ENCODE data around the gene RREB1. TPM values are rescaled to one million over a fixed set of nuclear protein-coding genes. Genes with fewer than 3 reads are reported as not detected.
A peak's percentile ranks its signal among the peaks of the same experiment; 100 is the strongest.

Gene RREB1
- total RNA-seq, 1 donor from 2014 or later, result 16.6 TPM

DNA sequence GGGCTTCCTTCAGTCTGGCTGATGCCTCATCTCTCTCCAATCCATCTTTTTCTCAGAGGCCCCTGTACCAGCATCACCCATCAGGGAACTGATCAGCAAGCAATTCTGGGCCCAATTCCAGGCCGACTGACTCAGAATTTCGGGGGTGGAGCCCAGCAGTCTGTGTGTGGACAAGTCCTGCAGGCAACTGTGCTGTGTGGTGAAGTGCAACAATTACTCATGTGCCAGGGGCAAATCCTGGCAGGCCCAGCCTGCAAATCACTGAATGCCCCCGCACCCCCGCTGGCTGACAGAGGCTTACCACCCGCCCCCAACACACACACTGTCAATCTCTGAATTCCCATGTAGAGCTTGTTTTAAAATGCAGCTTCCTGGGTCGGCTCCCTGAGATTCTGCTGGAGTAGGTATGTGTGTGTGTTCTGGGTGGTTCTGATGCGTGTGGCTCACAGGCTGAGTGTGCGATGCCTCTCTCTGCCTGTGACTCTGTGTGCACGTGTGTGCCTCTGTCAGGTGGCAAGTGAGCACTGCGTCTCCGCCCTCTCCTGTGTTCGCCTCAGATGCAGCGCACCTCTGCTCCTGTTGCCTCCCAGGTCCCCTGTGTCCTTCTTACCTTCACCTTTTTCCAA is 159.8 kb downstream of the RREB1 start:
- FAIRE-seq (peak; percentile 82), DNase-seq (ENCODE audit: low read depth) (peak; percentile 100)
- H3K27me3 ChIP-seq (ENCODE audit: control insufficient read depth, insufficient read depth, low read length), result no peaks in the 10 kb centered on the region
- H3K4me3 ChIP-seq (ENCODE audit: low read depth, low read length), result no peak overlapping the region
- TF ChIP-seq, protein P1, sequence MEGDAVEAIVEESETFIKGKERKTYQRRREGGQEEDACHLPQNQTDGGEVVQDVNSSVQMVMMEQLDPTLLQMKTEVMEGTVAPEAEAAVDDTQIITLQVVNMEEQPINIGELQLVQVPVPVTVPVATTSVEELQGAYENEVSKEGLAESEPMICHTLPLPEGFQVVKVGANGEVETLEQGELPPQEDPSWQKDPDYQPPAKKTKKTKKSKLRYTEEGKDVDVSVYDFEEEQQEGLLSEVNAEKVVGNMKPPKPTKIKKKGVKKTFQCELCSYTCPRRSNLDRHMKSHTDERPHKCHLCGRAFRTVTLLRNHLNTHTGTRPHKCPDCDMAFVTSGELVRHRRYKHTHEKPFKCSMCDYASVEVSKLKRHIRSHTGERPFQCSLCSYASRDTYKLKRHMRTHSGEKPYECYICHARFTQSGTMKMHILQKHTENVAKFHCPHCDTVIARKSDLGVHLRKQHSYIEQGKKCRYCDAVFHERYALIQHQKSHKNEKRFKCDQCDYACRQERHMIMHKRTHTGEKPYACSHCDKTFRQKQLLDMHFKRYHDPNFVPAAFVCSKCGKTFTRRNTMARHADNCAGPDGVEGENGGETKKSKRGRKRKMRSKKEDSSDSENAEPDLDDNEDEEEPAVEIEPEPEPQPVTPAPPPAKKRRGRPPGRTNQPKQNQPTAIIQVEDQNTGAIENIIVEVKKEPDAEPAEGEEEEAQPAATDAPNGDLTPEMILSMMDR (IDR thresholded peaks at IDR 0.05; ENCODE audit: insufficient read depth, low read length, severe bottlenecking), result no peak
- H3K36me3 ChIP-seq (ENCODE audit: control insufficient read depth, insufficient read depth, low read length), result no peaks in the 10 kb centered on the region

DNA sequence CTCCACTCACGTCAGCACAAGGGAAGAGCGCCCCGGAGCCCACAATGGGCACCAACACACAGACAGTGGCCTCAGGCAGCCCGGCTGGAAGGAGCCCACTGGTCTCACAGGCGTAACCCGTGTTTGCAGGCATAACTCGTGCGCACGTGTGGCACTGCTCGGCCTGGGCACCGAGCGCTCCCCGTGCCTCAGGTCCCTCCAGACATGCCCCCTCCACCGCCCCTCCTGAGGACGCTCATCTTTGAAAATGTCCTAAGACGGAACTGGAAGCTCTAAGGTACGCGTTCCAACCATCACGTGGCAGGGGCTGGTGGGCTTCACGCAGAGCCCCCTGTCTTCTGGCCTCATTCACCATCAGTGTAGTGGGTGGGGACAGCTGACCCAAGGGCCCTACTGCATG is 160.6 kb downstream of the RREB1 start:
- DNase-seq (ENCODE audit: low read depth) (no peak), FAIRE-seq (no peak)
- Histone ChIP-seq H3K27me3 (ENCODE audit: control insufficient read depth, insufficient read depth, low read length) (no peaks in the 10 kb centered on the region), H3K36me3 (ENCODE audit: control insufficient read depth, insufficient read depth, low read length) (no peaks in the 10 kb centered on the region), H3K4me3 (ENCODE audit: low read depth, low read length) (no peak overlapping the region)
- TF ChIP-seq, protein P1 (IDR thresholded peaks at IDR 0.05; ENCODE audit: insufficient read depth, low read length, severe bottlenecking), result no peak

DNA sequence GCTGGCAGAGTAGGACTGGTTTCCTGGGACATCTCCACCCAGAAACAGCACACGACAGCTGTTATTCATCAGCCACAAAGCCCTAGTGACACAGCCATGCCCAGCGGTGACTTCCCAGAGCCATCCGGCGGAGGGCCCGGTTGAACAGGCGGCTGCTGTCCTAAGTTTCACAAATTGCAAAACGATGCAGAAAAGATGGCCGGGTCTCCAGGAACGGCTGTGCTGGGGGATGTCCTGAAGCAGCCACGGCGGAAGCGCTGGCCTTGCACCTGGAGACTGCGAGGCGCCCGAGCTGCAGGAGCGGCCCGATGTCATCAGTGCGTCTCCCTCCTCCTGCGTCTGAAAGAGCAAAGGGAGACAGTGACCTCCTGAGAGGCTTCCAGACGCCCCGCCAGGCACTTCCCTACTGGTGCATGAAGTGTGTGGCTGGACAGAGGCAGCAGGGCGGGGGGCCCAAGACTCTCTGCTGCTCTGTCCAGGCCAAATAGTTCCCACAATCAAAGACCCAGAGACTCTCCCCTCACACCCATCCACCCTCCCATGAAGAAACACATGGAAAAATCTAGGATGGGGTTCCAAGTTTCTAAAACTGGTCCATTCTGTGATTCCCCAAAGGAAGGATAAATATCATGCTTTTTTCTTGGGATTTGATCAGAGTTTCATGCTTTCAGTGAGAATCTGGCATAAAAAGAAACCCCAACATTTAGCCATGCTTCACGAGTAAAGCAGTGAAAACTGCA is 161.2 kb downstream of the RREB1 start:
- Histone ChIP-seq H3K4me3 (ENCODE audit: low read depth, low read length) (no peak overlapping the region), H3K36me3 (ENCODE audit: control insufficient read depth, insufficient read depth, low read length) (no peaks in the 10 kb centered on the region), H3K27me3 (ENCODE audit: control insufficient read depth, insufficient read depth, low read length) (no peaks in the 10 kb centered on the region)
- DNase-seq (ENCODE audit: low read depth) (no peak), FAIRE-seq (no peak)
- TF ChIP-seq, protein P1 (IDR thresholded peaks at IDR 0.05; ENCODE audit: insufficient read depth, low read length, severe bottlenecking), result no peak

DNA sequence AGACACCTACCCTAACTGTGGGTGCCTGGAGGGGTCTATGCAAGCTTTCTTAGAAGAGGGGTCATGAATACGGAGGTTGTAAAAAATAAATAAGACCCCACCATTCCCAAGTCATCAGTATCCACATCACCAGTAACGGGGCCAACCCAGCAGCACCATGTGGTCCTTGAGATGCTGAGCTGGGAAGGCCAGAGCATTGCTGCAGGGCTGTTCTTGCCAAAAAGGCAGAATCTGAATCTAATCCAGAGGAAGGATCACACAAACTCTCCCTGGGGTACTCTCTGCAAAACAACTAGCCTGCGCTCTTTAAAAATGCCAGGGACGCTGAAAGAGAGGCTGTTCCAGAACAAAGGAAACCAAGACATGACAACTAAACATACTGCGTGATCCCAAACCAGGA is 162.1 kb downstream of the RREB1 start:
- TF ChIP-seq, protein P1 (IDR thresholded peaks at IDR 0.05; ENCODE audit: insufficient read depth, low read length, severe bottlenecking), result no peak
- Histone ChIP-seq H3K4me3 (ENCODE audit: low read depth, low read length) (no peak overlapping the region), H3K27me3 (ENCODE audit: control insufficient read depth, insufficient read depth, low read length) (no peaks in the 10 kb centered on the region), H3K36me3 (ENCODE audit: control insufficient read depth, insufficient read depth, low read length) (no peaks in the 10 kb centered on the region)
- no peak for FAIRE-seq
- no peak for DNase-seq (ENCODE audit: low read depth)

DNA sequence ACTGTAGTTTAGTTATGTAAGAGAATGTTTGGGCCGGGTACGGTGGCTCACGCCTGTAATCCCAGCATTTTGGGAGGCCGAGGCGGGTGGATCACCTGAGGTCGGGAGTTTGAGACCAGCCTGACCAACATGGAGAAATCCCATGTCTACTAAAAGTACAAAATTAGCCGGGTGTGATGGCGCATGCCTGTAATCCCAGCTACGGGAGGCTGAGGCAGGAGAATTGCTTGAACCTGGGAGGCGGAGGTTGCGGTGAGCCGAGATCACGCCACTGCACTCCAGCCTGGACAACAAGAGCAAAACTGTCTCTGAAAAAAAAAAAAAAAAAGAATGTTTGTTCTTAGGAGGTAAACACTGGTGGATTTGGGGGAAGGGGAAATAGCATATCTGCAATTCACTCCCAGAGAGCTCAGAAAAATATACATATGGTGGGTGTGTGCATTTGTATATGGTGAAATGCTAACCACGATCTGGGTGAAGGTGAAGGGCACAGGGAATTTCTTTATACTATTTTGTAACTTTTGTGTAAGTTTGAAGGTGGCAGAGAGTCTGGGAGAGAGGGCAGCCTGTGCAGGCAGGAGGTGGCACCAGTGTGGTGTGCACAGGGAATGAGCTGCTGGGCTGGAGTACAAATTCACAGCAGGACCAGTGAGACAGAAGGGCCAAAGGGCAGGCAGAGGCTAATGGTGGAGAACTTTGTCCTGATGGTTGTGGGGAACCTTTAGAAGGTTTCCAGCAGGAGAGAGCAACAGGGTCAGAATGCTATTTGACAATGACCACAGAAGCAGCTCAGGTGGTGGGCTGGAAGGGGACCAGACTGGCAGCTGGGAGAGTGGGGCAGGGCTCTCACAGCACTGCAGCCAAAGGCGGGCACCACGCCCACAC is 162.8 kb downstream of the RREB1 start:
- TF ChIP-seq, protein P1 (IDR thresholded peaks at IDR 0.05; ENCODE audit: insufficient read depth, low read length, severe bottlenecking), result no peak
- DNase-seq (ENCODE audit: low read depth), result no peak
- Histone ChIP-seq H3K27me3 (ENCODE audit: control insufficient read depth, insufficient read depth, low read length) (no peaks in the 10 kb centered on the region), H3K36me3 (ENCODE audit: control insufficient read depth, insufficient read depth, low read length) (no peaks in the 10 kb centered on the region), H3K4me3 (ENCODE audit: low read depth, low read length) (no peak overlapping the region)
- FAIRE-seq, result no peak

Measured in bronchial epithelial cell (primary cell).